Neural cell (in vitro differentiated cells): ENCODE data around the gene ZNF106.

Source experiments
- CTCF ChIP-seq: fragments of 450-650 bp; IDR thresholded peaks from 2 replicates; pipeline ENCODE4 v1.5.1; 2014; ENCODE audit warnings: antibody characterized with exemption, mild to moderate bottlenecking, moderate library complexity; ENCODE audit not compliant: poor library complexity, severe bottlenecking
- MXI1 ChIP-seq: fragments of 450-650 bp; conservative IDR thresholded peaks from 2 replicates; pipeline ENCODE4 v1.6.1; 2014; ENCODE audit warnings: antibody characterized with exemption, mild to moderate bottlenecking; ENCODE audit not compliant: poor library complexity, severe bottlenecking
- POLR2AphosphoS5 ChIP-seq: IDR thresholded peaks from 2 replicates; pipeline ENCODE4 v1.6.1; 2012
- TAF1 ChIP-seq: IDR thresholded peaks from 2 replicates; pipeline ENCODE4 v1.6.1; 2012; ENCODE audit warnings: low read depth

- no peak for TF ChIP-seq CTCF
- no peak for TF ChIP-seq MXI1
- no peak for TF ChIP-seq TAF1
- TF ChIP-seq POLR2AphosphoS5: no peak
These were observed 20.1 kb upstream of the ZNF106 start for GRCh38 chr15:42511007-42511391.
